Gastrocnemius medialis (tissue), 4 donors: ENCODE results near the gene ASCL5.

Source experiments
- CTCF ChIP-seq, 5 experiments: fragments of 450-650 bp in 3 of 5; fragments of 200-600 bp in 2 of 5; sonication (generic) in 2 of 5; IDR thresholded peaks in 4 of 5; conservative IDR thresholded peaks in 1 of 5; 1 replicate in 4 of 5; 2 replicates in 1 of 5; pipeline ENCODE4 v1.5.1; 2016 to 2019; ENCODE audit warnings: antibody characterized with exemption in 5 of 5, mild to moderate bottlenecking in 3 of 5, moderate library complexity in 3 of 5
- POLR2A ChIP-seq, 2 donors: fragments of 450-650 bp; IDR thresholded peaks; one replicate each; pipeline ENCODE4 v1.6.1; 2017; ENCODE audit warnings: antibody characterized with exemption in 2 of 2, mild to moderate bottlenecking in 2 of 2, moderate library complexity in 2 of 2

- no peak for TF ChIP-seq CTCF (IDR thresholded peaks at IDR 0.05 in 4 of 5, conservative IDR thresholded peaks at IDR 0.05 in 1 of 5)
- no peak for TF ChIP-seq POLR2A (IDR thresholded peaks at IDR 0.05)
These were observed 23.3 kb downstream of the ASCL5 start for GRCh38 chr1:201103666-201104065.
